Aorta (tissue), 5 donors: ENCODE results near the gene MYH7B. TPM values are rescaled to one million over a fixed set of nuclear protein-coding genes. Genes with fewer than 3 reads are reported as not detected.

Experiments used
- ATAC-seq: fragments of 200-7000 bp; cut with Tn5 transposase; one replicate; pipeline ENCODE4 v1.9.1; 2022; ENCODE audit warnings: moderate library complexity; ENCODE audit not compliant: low FRiP score
- DNase-seq, 2 donors: peaks; one replicate each; pipeline ENCODE4 v3.0.0-alpha.2; 2020
- H3K27ac ChIP-seq, 2 donors: one replicate each; pipeline ENCODE4 v1.5.1; 2013; ENCODE audit warnings: low read length in 2 of 2, mild to moderate bottlenecking in 2 of 2, moderate library complexity in 2 of 2, control low read depth in 1 of 2, inconsistent platforms in 1 of 2, low read depth in 1 of 2
- H3K27me3 ChIP-seq, 2 donors: one replicate each; pipeline ENCODE4 v1.6.1; 2013; ENCODE audit warnings: control low read depth in 1 of 2, low read length in 1 of 2, mild to moderate bottlenecking in 1 of 2, moderate library complexity in 1 of 2; ENCODE audit not compliant: insufficient read depth in 2 of 2, control insufficient read depth in 1 of 2
- H3K36me3 ChIP-seq, 2 donors: one replicate each; pipeline ENCODE4 v1.6.1; 2013; ENCODE audit warnings: control low read depth in 1 of 2, low read length in 1 of 2, mild to moderate bottlenecking in 1 of 2; ENCODE audit not compliant: insufficient read depth in 2 of 2, control insufficient read depth in 1 of 2
- H3K4me1 ChIP-seq, 2 donors: one replicate each; pipeline ENCODE4 v1.6.1; 2013; ENCODE audit warnings: low read length in 2 of 2, control low read depth in 1 of 2, mild to moderate bottlenecking in 1 of 2, moderate library complexity in 1 of 2; ENCODE audit not compliant: insufficient read depth in 2 of 2, control insufficient read depth in 1 of 2
- H3K4me3 ChIP-seq, 2 donors: one replicate each; pipeline ENCODE4 v1.5.1; 2013; ENCODE audit warnings: low read length in 2 of 2, control low read depth in 1 of 2, mild to moderate bottlenecking in 1 of 2
- H3K9me3 ChIP-seq: one replicate; pipeline ENCODE4 v1.6.1; 2013; ENCODE audit warnings: mild to moderate bottlenecking, low read length; ENCODE audit not compliant: control insufficient read depth
- WGBS, 2 donors: extraction: QIAGEN DNeasy Blood & Tissue Kit; methylation state at CpG; one replicate each; pipeline ENCODE4 v1.1.7; 2013; 5-methylcytosine and 5-hydroxymethylcytosine counted together
- intact Hi-C, 2 donors: fragments of 100-400 bp; cut with DNase I; formaldehyde crosslinking; loops; one replicate each; pipeline versions ENCODE4 v1.14.2 to v1.15.0; 2022
- polyA plus RNA-seq, 2 donors: library from polyadenylated mRNA; stranded (reverse); fragments of 200-250 nt; gene quantifications; one replicate each; pipeline ENCODE4 v1.2.3, GENCODE V29; 2013
- total RNA-seq, 2 donors: library from RNA; stranded (reverse); fragmentation: NEBNext Ultra II Directional; extraction: Animal tissue kit (Norgen Biotek cat#: 25700); gene quantifications; one replicate each; pipeline ENCODE4 v1.2.1, GENCODE V29; 2021
- donor health status: healthy with polysubstance abuse.
- donor health status: Bipolar disorder and iron deficiency.
- donor health status: DM: no; HTN: no; CAD: no.
- donor health status: DM: no; HTN: no; CAD: no.
- donor health status: DM: yes; HTN: yes; CAD: no.

The MYH7B gene
- total and polyA plus RNA-seq, 4 donors = 0.13 to 4.6 (median 0.72) TPM

- DNase-seq = no peak
- H3K4me1 ChIP-seq = no peaks in the 10 kb centered on the region
Measured at GRCh38 chr20:34989670-34990069, 34.0 kb downstream of the MYH7B start.

GRCh38 chr20:34990231-34990630 is 34.6 kb downstream of the MYH7B start:
- DNase-seq (no peak), ATAC-seq (no peak)
- Histone ChIP-seq H3K27me3 (no peaks in the 10 kb centered on the region), H3K4me3 (no peak overlapping the region), H3K4me1 (no peaks in the 10 kb centered on the region), H3K27ac (no peak overlapping the region), H3K36me3 (no peaks in the 10 kb centered on the region), H3K9me3 (no peaks in the 10 kb centered on the region)
- intact Hi-C loops = no loop called here
- WGBS, 2 donors = 77 to 80% methylated on average over 11 of the region's 11 CpGs

More at GRCh38 chr20:34989670-34990069, 34.0 kb downstream of the MYH7B start:
- H3K27ac ChIP-seq = no peak overlapping the region
- WGBS, 2 donors = 87 to 90% methylated on average over 14 of the region's 14 CpGs
- intact Hi-C loops = no loop called here
- no peaks in the 10 kb centered on the region for H3K9me3 ChIP-seq
- H3K36me3 ChIP-seq = no peaks in the 10 kb centered on the region
- H3K4me3 ChIP-seq = no peak overlapping the region
- H3K27me3 ChIP-seq = no peaks in the 10 kb centered on the region
- ATAC-seq = no peak

GRCh38 chr20:34990661-34991214 is 35.1 kb downstream of the MYH7B start:
- H3K9me3 ChIP-seq = no peaks in the 10 kb centered on the region
- intact Hi-C loops = no loop called here
- no peak overlapping the region for H3K27ac ChIP-seq
- H3K27me3 ChIP-seq = no peaks in the 10 kb centered on the region
- WGBS, 2 donors = 86% methylated on average over 18 of the region's 18 CpGs
- ATAC-seq (no peak), DNase-seq (no peak)
- H3K4me3 ChIP-seq = no peak overlapping the region
- H3K4me1 ChIP-seq = no peaks in the 10 kb centered on the region
- no peaks in the 10 kb centered on the region for H3K36me3 ChIP-seq

GRCh38 chr20:34992751-34993417 is 37.2 kb downstream of the MYH7B start:
- 94 to 96% methylated on average over 20 of the region's 20 CpGs for WGBS, 2 donors
- H3K4me1 ChIP-seq = no peaks in the 10 kb centered on the region
- no peak overlapping the region for H3K4me3 ChIP-seq
- peaks cover 0 to 3% of the 10 kb centered on the region in 2 donors for H3K36me3 ChIP-seq
- ATAC-seq (no peak), DNase-seq (no peak)
- intact Hi-C loops = no loop called here
- H3K9me3 ChIP-seq = no peaks in the 10 kb centered on the region
- no peaks in the 10 kb centered on the region for H3K27me3 ChIP-seq
- H3K27ac ChIP-seq = no peak overlapping the region

GRCh38 chr20:34993941-34994508 is 38.4 kb downstream of the MYH7B start:
- intact Hi-C loops = no loop called here
- Histone ChIP-seq H3K27me3 (no peaks in the 10 kb centered on the region), H3K4me1 (no peaks in the 10 kb centered on the region), H3K4me3 (no peak overlapping the region), H3K9me3 (no peaks in the 10 kb centered on the region), H3K36me3 (peaks cover 0 to 3% of the 10 kb centered on the region in 2 donors), H3K27ac (no peak overlapping the region)
- no peak for ATAC-seq
- DNase-seq = peak in 1 of 2 donors; percentile 67
- 85 to 87% methylated on average over 22 of the region's 22 CpGs for WGBS, 2 donors

- H3K4me3 ChIP-seq = no peak overlapping the region
- no peaks in the 10 kb centered on the region for H3K27me3 ChIP-seq
- no peak for ATAC-seq
- intact Hi-C loops = no loop called here
- no peak overlapping the region for H3K27ac ChIP-seq
- H3K36me3 ChIP-seq = peaks cover 0 to 3% of the 10 kb centered on the region in 2 donors
- no peaks in the 10 kb centered on the region for H3K9me3 ChIP-seq
- H3K4me1 ChIP-seq = no peaks in the 10 kb centered on the region
- WGBS, 2 donors = 79 to 81% methylated on average over 14 of the region's 14 CpGs
- no peak for DNase-seq
Measured at GRCh38 chr20:34994509-34995131, 39.0 kb downstream of the MYH7B start.

- no peaks in the 10 kb centered on the region for H3K9me3 ChIP-seq
- no peak overlapping the region for H3K27ac ChIP-seq
- no peak overlapping the region for H3K4me3 ChIP-seq
- 88 to 90% methylated on average over 14 of the region's 14 CpGs for WGBS, 2 donors
- no peaks in the 10 kb centered on the region for H3K27me3 ChIP-seq
- H3K4me1 ChIP-seq = no peaks in the 10 kb centered on the region
- DNase-seq (no peak), ATAC-seq (no peak)
- H3K36me3 ChIP-seq = peaks cover 0 to 3% of the 10 kb centered on the region in 2 donors
- intact Hi-C loops = no loop called here
Measured at GRCh38 chr20:34995192-34995591, 39.5 kb downstream of the MYH7B start.

GRCh38 chr20:34995696-34996095 is 40.0 kb downstream of the MYH7B start:
- Histone ChIP-seq H3K9me3 (no peaks in the 10 kb centered on the region), H3K36me3 (peaks cover 0 to 5% of the 10 kb centered on the region in 2 donors), H3K4me3 (no peak overlapping the region), H3K4me1 (no peaks in the 10 kb centered on the region), H3K27me3 (no peaks in the 10 kb centered on the region), H3K27ac (no peak overlapping the region)
- intact Hi-C loops = no loop called here
- DNase-seq = no peak
- 93 to 96% methylated on average over 7 of the region's 7 CpGs for WGBS, 2 donors
- no peak for ATAC-seq
